Measurements from ENCODE around the gene DCLK1. TPM values are rescaled to one million over a fixed set of nuclear protein-coding genes. Genes with fewer than 3 reads are reported as not detected.
A peak's percentile ranks its signal among the peaks of the same experiment; 100 is the strongest.
"Not testable (repeated sequence)": the region's sequence is repeated elsewhere in the genome, so short reads cannot be mapped to it uniquely, and the experiment has no call there.

DCLK1 gene
- total RNA-seq, 1 experiment from 2014 or later, result 2.2 TPM

DNA sequence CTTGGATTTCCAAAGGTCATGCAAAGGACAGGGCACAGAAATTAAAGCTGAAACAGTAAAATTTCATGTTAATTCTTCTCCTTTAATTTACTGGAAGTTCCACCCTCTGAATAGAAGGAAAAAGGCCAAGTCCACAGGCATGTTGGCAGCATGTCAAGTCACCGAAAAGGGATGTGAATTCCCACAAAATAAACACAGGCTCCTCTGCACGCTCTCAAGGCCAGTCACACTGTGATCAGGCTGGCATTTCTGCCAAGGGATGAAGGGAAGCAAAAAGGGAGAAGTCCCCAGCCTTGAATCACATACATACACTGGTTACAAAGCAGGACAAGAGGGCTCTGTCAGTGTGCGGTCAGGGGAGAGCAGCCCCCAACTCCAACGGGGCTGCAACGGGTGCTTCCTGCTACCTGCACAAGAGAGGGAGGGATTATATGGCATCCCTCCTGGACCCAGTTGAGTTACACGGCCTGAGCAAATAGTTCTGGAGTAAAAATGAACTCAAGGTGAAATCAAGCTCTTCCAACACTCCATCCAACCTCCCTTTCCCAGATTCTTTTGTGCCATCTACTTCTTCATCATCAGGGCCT, 6.9 kb downstream of the DCLK1 start:
- Histone ChIP-seq H3K36me3 (no peaks in the 10 kb centered on the region), H3K27ac (no peak overlapping the region), H3K4me3 (no peak overlapping the region), H3K4me1 (replicated peaks) (peaks cover 6% of the 10 kb centered on the region), H3K27me3 (replicated peaks) (no peaks in the 10 kb centered on the region), H3K9me3 (replicated peaks) (no peaks in the 10 kb centered on the region)
- peak; percentile 65 to 72 for DNase-seq (ENCODE audit: low read depth in 1 of 2, low spot score in 2 of 2)

- Histone ChIP-seq H3K4me3 (no peak overlapping the region), H3K27me3 (replicated peaks) (no peaks in the 10 kb centered on the region), H3K9me3 (replicated peaks) (no peaks in the 10 kb centered on the region), H3K4me1 (replicated peaks) (no peaks in the 10 kb centered on the region), H3K27ac (no peak overlapping the region), H3K36me3 (no peaks in the 10 kb centered on the region)
- no peak for DNase-seq (ENCODE audit: low read depth in 1 of 2, low spot score in 2 of 2)
Measured at GRCh38 chr13:36115306-36115705, 15.9 kb downstream of the DCLK1 start.

DNA sequence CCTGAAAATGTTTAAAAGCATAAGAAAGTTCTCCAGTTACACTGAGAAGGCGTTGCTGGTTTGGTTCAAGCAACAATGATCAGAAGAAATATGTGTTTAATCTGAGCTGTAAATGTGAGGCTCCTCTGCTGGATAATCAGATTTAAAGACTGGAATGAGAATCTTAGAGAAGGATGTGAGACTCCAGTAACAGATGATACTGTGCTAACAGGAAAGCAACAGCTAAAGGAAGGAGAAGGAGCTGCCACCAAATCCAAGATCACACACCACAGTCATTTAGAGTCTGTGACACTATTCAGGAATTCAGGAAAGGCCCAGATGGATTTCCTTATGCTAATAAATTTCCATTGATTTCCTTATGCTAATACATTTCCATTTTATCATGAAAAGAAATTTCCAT, 16.9 kb downstream of the DCLK1 start:
- Histone ChIP-seq H3K4me1 (replicated peaks) (no peaks in the 10 kb centered on the region), H3K36me3 (no peaks in the 10 kb centered on the region), H3K27me3 (replicated peaks) (no peaks in the 10 kb centered on the region), H3K4me3 (no peak overlapping the region), H3K9me3 (replicated peaks) (no peaks in the 10 kb centered on the region), H3K27ac (no peak overlapping the region)
- no peak for DNase-seq (ENCODE audit: low read depth in 1 of 2, low spot score in 2 of 2)

GRCh38 chr13:36108954-36109353, 22.2 kb downstream of the DCLK1 start:
- no peaks in the 10 kb centered on the region for H3K9me3 ChIP-seq (replicated peaks)

DNA sequence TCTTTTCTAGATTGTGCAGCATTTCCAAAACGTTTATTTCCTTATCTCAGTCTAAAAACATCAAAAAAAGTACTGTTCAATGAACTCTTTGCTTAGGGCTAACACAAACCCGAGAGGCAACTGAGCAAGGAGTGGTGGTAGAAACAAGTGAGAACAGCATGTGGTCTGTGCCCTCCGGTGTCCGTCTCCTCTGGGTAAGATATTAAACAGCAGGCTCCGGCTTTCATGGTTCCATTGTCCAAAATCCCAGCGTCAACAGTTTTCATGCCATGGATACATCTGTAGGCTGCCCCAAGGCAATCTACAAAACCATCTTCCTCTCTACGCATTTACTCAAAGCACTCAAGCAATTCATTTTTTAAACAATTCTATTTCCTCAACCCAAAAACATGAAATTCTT, 22.8 kb downstream of the DCLK1 start:
- no peak overlapping the region for H3K27ac ChIP-seq
- H3K36me3 ChIP-seq, result no peaks in the 10 kb centered on the region
- no peaks in the 10 kb centered on the region for H3K9me3 ChIP-seq (replicated peaks)
- no peaks in the 10 kb centered on the region for H3K27me3 ChIP-seq (replicated peaks)
- H3K4me1 ChIP-seq (replicated peaks), result no peaks in the 10 kb centered on the region
- no peak overlapping the region for H3K4me3 ChIP-seq
- DNase-seq (ENCODE audit: low read depth in 1 of 2, low spot score in 2 of 2), result no peak

More at GRCh38 chr13:36108954-36109353, 22.2 kb downstream of the DCLK1 start:
- Histone ChIP-seq H3K4me3 (no peak overlapping the region), H3K27ac (no peak overlapping the region), H3K36me3 (no peaks in the 10 kb centered on the region), H3K4me1 (replicated peaks) (no peaks in the 10 kb centered on the region), H3K27me3 (replicated peaks) (no peaks in the 10 kb centered on the region)
- no peak for DNase-seq (ENCODE audit: low read depth in 1 of 2, low spot score in 2 of 2)

- no peaks in the 10 kb centered on the region for H3K36me3 ChIP-seq
Measured at GRCh38 chr13:36107521-36107920, 23.7 kb downstream of the DCLK1 start.

DNA sequence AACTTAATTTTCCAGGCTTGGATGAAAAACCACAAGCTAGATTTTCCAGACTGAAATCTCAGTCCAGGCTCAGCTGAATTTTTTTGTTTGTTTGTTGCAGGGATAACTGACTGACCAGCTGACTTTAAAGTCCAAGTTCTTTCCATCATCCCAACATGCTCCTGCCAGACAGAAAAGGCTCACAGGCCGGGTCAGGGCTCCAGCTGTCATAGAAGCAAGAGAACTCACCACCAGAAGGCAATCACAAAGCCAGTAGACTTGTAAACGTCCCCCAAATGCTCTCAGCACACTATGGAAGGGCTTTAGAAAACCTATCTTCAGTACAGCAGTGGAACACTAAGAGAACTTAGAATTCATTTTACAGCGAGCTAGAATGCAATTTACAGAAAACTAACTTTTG, 25.5 kb downstream of the DCLK1 start:
- no peaks in the 10 kb centered on the region for H3K9me3 ChIP-seq (replicated peaks)
- DNase-seq (ENCODE audit: low read depth in 1 of 2, low spot score in 2 of 2), result no peak
- no peak overlapping the region for H3K27ac ChIP-seq
- H3K4me1 ChIP-seq (replicated peaks), result no peaks in the 10 kb centered on the region
- H3K36me3 ChIP-seq, result no peaks in the 10 kb centered on the region
- H3K4me3 ChIP-seq, result no peak overlapping the region
- no peaks in the 10 kb centered on the region for H3K27me3 ChIP-seq (replicated peaks)

More at GRCh38 chr13:36107521-36107920, 23.7 kb downstream of the DCLK1 start:
- Histone ChIP-seq H3K4me3 (no peak overlapping the region), H3K9me3 (replicated peaks) (no peaks in the 10 kb centered on the region), H3K4me1 (replicated peaks) (no peaks in the 10 kb centered on the region), H3K27me3 (replicated peaks) (no peaks in the 10 kb centered on the region), H3K27ac (no peak overlapping the region)
- no peak for DNase-seq (ENCODE audit: low read depth in 1 of 2, low spot score in 2 of 2)

DNA sequence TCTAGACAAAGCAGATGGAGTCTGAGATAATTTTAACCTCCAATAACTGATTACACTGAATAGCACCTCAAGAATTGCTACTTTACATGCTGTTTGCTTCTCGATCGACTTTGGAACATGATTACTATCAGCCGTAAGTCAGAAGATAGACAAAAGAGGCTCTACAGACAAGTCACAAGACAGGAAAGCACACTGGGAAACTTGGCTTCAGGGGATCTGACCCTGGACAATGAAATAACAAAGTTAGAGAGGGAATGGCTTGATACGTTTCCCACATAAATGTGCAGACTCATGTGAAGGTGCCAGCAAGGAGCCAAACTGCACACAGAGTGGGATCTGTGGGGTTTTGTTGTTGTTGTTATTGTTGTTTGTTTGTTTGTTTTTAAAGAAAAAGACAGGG, 28.5 kb downstream of the DCLK1 start:
- Histone ChIP-seq H3K9me3 (replicated peaks) (no peaks in the 10 kb centered on the region), H3K4me1 (replicated peaks) (no peaks in the 10 kb centered on the region), H3K36me3 (no peaks in the 10 kb centered on the region), H3K4me3 (no peak overlapping the region), H3K27me3 (replicated peaks) (no peaks in the 10 kb centered on the region), H3K27ac (no peak overlapping the region)
- DNase-seq (ENCODE audit: low read depth in 1 of 2, low spot score in 2 of 2), result no peak

DNA sequence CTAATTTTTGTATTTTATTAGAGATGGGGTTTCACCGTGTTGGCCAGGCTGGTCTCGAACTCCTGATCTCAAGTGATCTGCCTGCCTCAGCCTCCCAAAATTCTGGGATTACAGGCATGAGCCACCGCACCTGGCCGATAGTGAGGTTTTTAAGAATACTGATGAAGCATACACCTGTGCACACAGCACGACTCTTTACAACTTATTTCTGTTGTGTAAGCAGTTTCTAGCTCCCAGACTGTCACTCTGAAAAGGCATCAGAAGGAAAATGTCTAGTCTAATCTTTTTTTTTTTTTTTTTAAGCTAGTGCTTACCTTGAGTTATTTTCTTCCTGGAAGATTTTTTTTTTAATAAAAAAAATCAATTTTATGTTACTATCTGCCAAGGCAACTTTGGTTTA, 29.3 kb downstream of the DCLK1 start:
- H3K27me3 ChIP-seq (replicated peaks), result not testable (repeated sequence)

GRCh38 chr13:36101157-36101556, 30.0 kb downstream of the DCLK1 start:
- H3K27me3 ChIP-seq (replicated peaks), result no peaks in the 10 kb centered on the region
- no peaks in the 10 kb centered on the region for H3K36me3 ChIP-seq
- H3K27ac ChIP-seq, result no peak overlapping the region
- H3K4me1 ChIP-seq (replicated peaks), result no peaks in the 10 kb centered on the region
- H3K9me3 ChIP-seq (replicated peaks), result no peaks in the 10 kb centered on the region
- no peak overlapping the region for H3K4me3 ChIP-seq
- no peak for DNase-seq (ENCODE audit: low read depth in 1 of 2, low spot score in 2 of 2)

More for the DNA sequence above, 29.3 kb downstream of the DCLK1 start:
- not testable (repeated sequence) for H3K9me3 ChIP-seq (replicated peaks); DNase-seq (ENCODE audit: low read depth in 1 of 2, low spot score in 2 of 2); H3K36me3 ChIP-seq; H3K27ac ChIP-seq; H3K4me3 ChIP-seq; H3K4me1 ChIP-seq (replicated peaks)

DNA sequence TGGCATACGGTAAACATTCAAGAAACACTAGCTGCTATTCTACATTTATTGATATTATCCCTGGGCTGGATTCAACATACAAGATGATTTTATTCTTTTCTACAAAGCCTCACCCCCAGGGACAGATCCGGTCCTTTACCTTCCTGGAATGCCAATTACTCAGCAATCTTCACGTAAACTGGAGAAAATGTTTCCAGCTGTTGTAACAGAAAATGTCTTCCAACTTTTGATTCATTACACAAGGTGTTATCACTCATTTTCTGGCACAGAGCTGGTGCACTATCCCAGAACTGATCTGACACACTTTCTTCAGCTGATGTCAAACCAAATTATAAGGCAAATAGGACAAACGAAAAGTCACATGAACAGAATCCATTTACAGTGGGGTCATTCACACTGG, 33.1 kb downstream of the DCLK1 start:
- Histone ChIP-seq H3K27me3 (replicated peaks) (no peaks in the 10 kb centered on the region), H3K36me3 (no peaks in the 10 kb centered on the region), H3K9me3 (replicated peaks) (no peaks in the 10 kb centered on the region), H3K4me3 (no peak overlapping the region), H3K4me1 (replicated peaks) (no peaks in the 10 kb centered on the region), H3K27ac (no peak overlapping the region)
- no peak for DNase-seq (ENCODE audit: low read depth in 1 of 2, low spot score in 2 of 2)

DNA sequence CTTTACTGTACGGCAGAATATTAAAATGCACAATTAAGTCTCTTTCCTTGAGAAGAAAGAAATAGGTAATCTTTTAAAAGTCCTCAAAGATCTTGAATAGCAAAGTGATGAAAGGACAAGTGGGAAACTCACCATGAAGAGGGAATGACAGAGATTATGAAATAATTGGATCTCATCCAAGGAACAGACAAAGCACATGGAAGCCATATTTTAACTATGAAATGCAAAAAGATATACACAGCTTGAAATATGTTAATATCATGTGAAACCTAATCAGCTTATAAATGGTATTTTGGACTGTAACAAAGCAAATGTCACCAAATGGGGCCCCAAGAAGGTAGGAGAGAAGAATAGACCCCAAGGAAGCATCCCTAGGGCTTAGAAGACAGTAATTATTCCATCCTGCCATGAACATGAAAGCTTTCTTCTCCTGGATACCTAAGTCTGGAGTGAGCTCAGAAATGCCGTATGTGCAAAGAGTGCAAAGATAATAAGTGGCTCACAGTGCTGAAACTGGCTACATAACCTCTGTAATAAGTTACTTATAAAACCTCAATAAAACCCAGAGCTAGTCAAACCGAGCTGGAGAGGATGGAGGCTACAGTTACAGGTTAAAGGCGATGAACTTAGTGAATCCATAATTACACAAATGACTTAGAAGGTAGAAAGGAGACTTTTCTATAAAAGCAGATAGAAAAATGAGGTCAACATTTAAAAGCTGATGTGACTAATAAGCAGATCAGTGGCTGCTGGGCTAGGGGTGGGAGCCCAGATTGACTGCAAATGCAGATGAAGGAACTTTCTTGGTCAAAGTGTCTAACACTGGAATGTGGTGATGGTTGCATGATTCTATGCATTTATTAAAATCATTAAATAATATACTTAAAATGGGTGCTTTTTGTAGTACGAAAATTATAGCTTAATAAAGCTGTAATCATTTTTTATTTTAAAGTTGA, 34.4 kb downstream of the DCLK1 start:
- no peaks in the 10 kb centered on the region for H3K36me3 ChIP-seq
- H3K27ac ChIP-seq, result no peak overlapping the region
- H3K9me3 ChIP-seq (replicated peaks), result no peaks in the 10 kb centered on the region
- DNase-seq (ENCODE audit: low read depth in 1 of 2, low spot score in 2 of 2), result no peak
- H3K27me3 ChIP-seq (replicated peaks), result no peaks in the 10 kb centered on the region
- no peak overlapping the region for H3K4me3 ChIP-seq
- no peaks in the 10 kb centered on the region for H3K4me1 ChIP-seq (replicated peaks)

GRCh38 chr13:36094478-36094877, 36.7 kb downstream of the DCLK1 start:
- no peaks in the 10 kb centered on the region for H3K27me3 ChIP-seq (replicated peaks)
- no peaks in the 10 kb centered on the region for H3K36me3 ChIP-seq
- H3K9me3 ChIP-seq (replicated peaks), result no peaks in the 10 kb centered on the region
- no peak overlapping the region for H3K27ac ChIP-seq
- no peaks in the 10 kb centered on the region for H3K4me1 ChIP-seq (replicated peaks)
- no peak for DNase-seq (ENCODE audit: low read depth in 1 of 2, low spot score in 2 of 2)
- no peak overlapping the region for H3K4me3 ChIP-seq

- Histone ChIP-seq H3K9me3 (replicated peaks) (no peaks in the 10 kb centered on the region), H3K4me1 (replicated peaks) (no peaks in the 10 kb centered on the region), H3K27me3 (replicated peaks) (no peaks in the 10 kb centered on the region), H3K4me3 (no peak overlapping the region), H3K36me3 (no peaks in the 10 kb centered on the region), H3K27ac (no peak overlapping the region)
- DNase-seq (ENCODE audit: low read depth in 1 of 2, low spot score in 2 of 2), result no peak
Measured at GRCh38 chr13:36090592-36090991, 40.6 kb downstream of the DCLK1 start.
